ENCODE data around the gene ZNRF3. TPM values are rescaled to one million over a fixed set of nuclear protein-coding genes. Genes with fewer than 3 reads are reported as not detected.

Gene ZNRF3
- total RNA-seq, 6 donors from 2014 or later, result 11.4 to 16.9 (median 14.4) TPM

- Histone ChIP-seq H3K27ac (no peak overlapping the region), H3K4me3 (no peak overlapping the region), H3K9me3 (no peaks in the 10 kb centered on the region), H3K27me3 (no peaks in the 10 kb centered on the region), H3K4me1 (peaks cover 25 to 38% (median 30%) of the 10 kb centered on the region in 4 donors), H3K36me3 (no peaks in the 10 kb centered on the region)
- DNase-seq (no peak), ATAC-seq (ENCODE audit: low FRiP score in 2 of 2) (peak in 1 of 2 donors; percentile 74)
- TF ChIP-seq EP300 (IDR thresholded peaks at IDR 0.05), result no peak
- TF ChIP-seq POLR2AphosphoS5 (IDR thresholded peaks at IDR 0.05), result no peak
- no peak for TF ChIP-seq POLR2A (IDR thresholded peaks at IDR 0.05)
- no peak for TF ChIP-seq CTCF (IDR thresholded peaks at IDR 0.05)
- 42 to 64% methylated on average over 4 of the region's 4 CpGs for WGBS, 2 donors
Observed at GRCh38 chr22:28930357-28931007, 47.1 kb downstream of the ZNRF3 start.

- Histone ChIP-seq H3K4me3 (no peak overlapping the region), H3K9me3 (no peaks in the 10 kb centered on the region), H3K4me1 (peaks cover 25 to 36% (median 30%) of the 10 kb centered on the region in 4 donors), H3K27ac (no peak overlapping the region), H3K27me3 (no peaks in the 10 kb centered on the region), H3K36me3 (no peaks in the 10 kb centered on the region)
- WGBS, 2 donors, result 85 to 91% methylated on average over 5 of the region's 5 CpGs
- DNase-seq (no peak), ATAC-seq (ENCODE audit: low FRiP score in 2 of 2) (no peak)
- no peak for TF ChIP-seq POLR2A (IDR thresholded peaks at IDR 0.05)
- TF ChIP-seq EP300 (IDR thresholded peaks at IDR 0.05), result no peak
- TF ChIP-seq CTCF (IDR thresholded peaks at IDR 0.05), result no peak
- TF ChIP-seq POLR2AphosphoS5 (IDR thresholded peaks at IDR 0.05), result no peak
Observed at GRCh38 chr22:28931844-28932567, 48.6 kb downstream of the ZNRF3 start.

- H3K4me1 ChIP-seq, result peaks cover 25 to 34% (median 28%) of the 10 kb centered on the region in 4 donors
Observed at GRCh38 chr22:28933321-28933720, 49.9 kb downstream of the ZNRF3 start.

GRCh38 chr22:28934026-28934425 lies 50.7 kb downstream of the ZNRF3 start:
- Histone ChIP-seq H3K27me3 (no peaks in the 10 kb centered on the region), H3K36me3 (no peaks in the 10 kb centered on the region), H3K9me3 (no peaks in the 10 kb centered on the region), H3K27ac (peak overlapping the region in 2 of 4 donors; percentile 62), H3K4me1 (peaks cover 25 to 35% (median 28%) of the 10 kb centered on the region in 4 donors), H3K4me3 (no peak overlapping the region)
- 54 to 74% methylated on average over 3 of the region's 3 CpGs for WGBS, 2 donors
- no peak for TF ChIP-seq POLR2AphosphoS5 (IDR thresholded peaks at IDR 0.05)
- no peak for TF ChIP-seq POLR2A (IDR thresholded peaks at IDR 0.05)
- no peak for TF ChIP-seq CTCF (IDR thresholded peaks at IDR 0.05)
- TF ChIP-seq EP300 (IDR thresholded peaks at IDR 0.05), result no peak
- no peak for DNase-seq
- ATAC-seq (ENCODE audit: low FRiP score in 2 of 2), result no peak

More at GRCh38 chr22:28933321-28933720, 49.9 kb downstream of the ZNRF3 start:
- Histone ChIP-seq H3K4me3 (no peak overlapping the region), H3K36me3 (no peaks in the 10 kb centered on the region), H3K27ac (no peak overlapping the region), H3K9me3 (no peaks in the 10 kb centered on the region), H3K27me3 (no peaks in the 10 kb centered on the region)
- ATAC-seq (ENCODE audit: low FRiP score in 2 of 2) (no peak), DNase-seq (no peak)
- no peak for TF ChIP-seq POLR2A (IDR thresholded peaks at IDR 0.05)
- TF ChIP-seq CTCF (IDR thresholded peaks at IDR 0.05), result no peak
- TF ChIP-seq EP300 (IDR thresholded peaks at IDR 0.05), result no peak
- TF ChIP-seq POLR2AphosphoS5 (IDR thresholded peaks at IDR 0.05), result no peak
- 26 to 42% methylated on average over 2 of the region's 2 CpGs for WGBS, 2 donors

All from upper lobe of left lung (tissue), 6 donors.